HG02759 (cell line): ENCODE measurements around the gene LY6G6D.

Source experiments
- ATAC-seq: cut with Tn5 transposase; IDR thresholded peaks from one replicate; pipeline ENCODE4 v1.9.1; 2021; ENCODE audit warnings: mild to moderate bottlenecking, moderate library complexity; ENCODE audit not compliant: unreplicated experiment

LY6G6D gene

GRCh38 chr6:31715022-31715958 lies at the start of gene LY6G6D:
Gene LY6G6D (plus strand): TSS chr6:31715348. CDS start chr6:31715356, 8 bp downstream.
- ATAC-seq: no peak

GRCh38 chr6:31665501-31666336 lies 49.4 kb upstream of the LY6G6D start, which contains the start of gene CSNK2B:
Gene CSNK2B (plus strand): TSS chr6:31666080. CDS start chr6:31666832, 752 bp downstream.
- ATAC-seq: peak; percentile 80

- ATAC-seq: no peak
These were observed 48.7 kb upstream of the LY6G6D start for GRCh38 chr6:31666337-31666965.

- ATAC-seq: no peak
These were observed 45.5 kb upstream of the LY6G6D start, which contains the start of gene LY6G5B for GRCh38 chr6:31669676-31670075. Gene LY6G5B (plus strand): TSS chr6:31669976. CDS start chr6:31670951, 975 bp downstream.

- no peak for ATAC-seq
These were observed 38.7 kb upstream of the LY6G6D start for GRCh38 chr6:31676322-31676903.

- ATAC-seq: no peak
These were observed 38.2 kb upstream of the LY6G6D start for GRCh38 chr6:31676904-31677303.

GRCh38 chr6:31677955-31678354 lies 37.2 kb upstream of the LY6G6D start:
- ATAC-seq: no peak

GRCh38 chr6:31680226-31681134 lies 34.7 kb upstream of the LY6G6D start, which contains the start of gene LY6G5C:
Gene LY6G5C (minus strand): TSS chr6:31681067. CDS start chr6:31680373, 694 bp downstream.
- no peak for ATAC-seq

GRCh38 chr6:31681135-31681671 lies 33.9 kb upstream of the LY6G6D start:
- ATAC-seq: no peak

- no peak for ATAC-seq
These were observed 31.6 kb upstream of the LY6G6D start for GRCh38 chr6:31683591-31683990.

- ATAC-seq: no peak
These were observed 28.7 kb upstream of the LY6G6D start for GRCh38 chr6:31686483-31686882.

GRCh38 chr6:31687321-31687720 lies 27.8 kb upstream of the LY6G6D start:
- ATAC-seq: no peak

GRCh38 chr6:31687860-31688693 lies 27.1 kb upstream of the LY6G6D start:
- no peak for ATAC-seq

GRCh38 chr6:31689249-31690110 lies 25.7 kb upstream of the LY6G6D start:
- no peak for ATAC-seq

- no peak for ATAC-seq
These were observed 24.7 kb upstream of the LY6G6D start for GRCh38 chr6:31690231-31691077.

- no peak for ATAC-seq
These were observed 24.1 kb upstream of the LY6G6D start for GRCh38 chr6:31691078-31691463.
